SK-N-SH treated with all-trans-retinoic acid at 6 μM for 48 hours (cell line): ENCODE results near the gene CHI3L2.

Source experiments
- ARNTL ChIP-seq: fragments of 450-650 bp; formaldehyde crosslinking; IDR thresholded peaks from 2 replicates; pipeline ENCODE4 v1.5.0; 2020; ENCODE audit warnings: low read depth, mild to moderate bottlenecking, moderate library complexity, borderline replicate concordance
- BACH2 ChIP-seq: fragments of 250-450 bp; sonication (Bioruptor Pico); IDR thresholded peaks from 2 replicates; pipeline ENCODE4 v1.9.0; 2021; ENCODE audit warnings: mild to moderate bottlenecking, borderline replicate concordance
- CSDC2 ChIP-seq: fragments of 250-450 bp; sonication (Bioruptor Pico); IDR thresholded peaks from 2 replicates; pipeline ENCODE4 v1.5.0; 2020; ENCODE audit warnings: mild to moderate bottlenecking, moderate library complexity
- TOX ChIP-seq: fragments of 250-450 bp; sonication (Bioruptor Pico); IDR thresholded peaks from 2 replicates; pipeline ENCODE4 v1.8.0; 2021; ENCODE audit warnings: mild to moderate bottlenecking, moderate library complexity, borderline replicate concordance
- ZC3H10 ChIP-seq: fragments of 250-450 bp; sonication (Bioruptor Pico); IDR thresholded peaks from 2 replicates; pipeline ENCODE4 v1.5.1; 2021; ENCODE audit warnings: mild to moderate bottlenecking, moderate library complexity
- ZFP3 ChIP-seq: fragments of 250-450 bp; sonication (Bioruptor Pico); IDR thresholded peaks from 2 replicates; pipeline ENCODE4 v1.5.0; 2020; ENCODE audit warnings: mild to moderate bottlenecking, moderate library complexity
- ZFP30 ChIP-seq: fragments of 450-650 bp; formaldehyde crosslinking; IDR thresholded peaks from 2 replicates; pipeline ENCODE4 v1.5.0; 2022; ENCODE audit warnings: mild to moderate bottlenecking, moderate library complexity
- ZNF565 ChIP-seq: fragments of 450-650 bp; formaldehyde crosslinking; conservative IDR thresholded peaks from 2 replicates; pipeline ENCODE4 v1.5.0; 2020; ENCODE audit warnings: low read depth, mild to moderate bottlenecking, moderate library complexity
- ZNF8 ChIP-seq: fragments of 450-650 bp; formaldehyde crosslinking; IDR thresholded peaks from 2 replicates; pipeline ENCODE4 v1.5.0; 2020; ENCODE audit warnings: mild to moderate bottlenecking, moderate library complexity
- TF ChIP-seq, protein P1 (sequence below): fragments of 250-450 bp; sonication (Bioruptor Pico); IDR thresholded peaks from 2 replicates; pipeline ENCODE4 v1.8.0; 2020; ENCODE audit warnings: mild to moderate bottlenecking, moderate library complexity, borderline replicate concordance
- TF ChIP-seq, protein P2 (sequence below): fragments of 250-450 bp; sonication (Bioruptor Pico); IDR thresholded peaks from 2 replicates; pipeline ENCODE4 v1.8.0; 2021; ENCODE audit warnings: low read depth, mild to moderate bottlenecking, moderate library complexity, borderline replicate concordance
- TF ChIP-seq, protein P3 (sequence below): fragments of 250-450 bp; sonication (Bioruptor Pico); IDR thresholded peaks from 2 replicates; pipeline ENCODE4 v1.5.0; 2020; ENCODE audit warnings: mild to moderate bottlenecking, moderate library complexity

DNA sequence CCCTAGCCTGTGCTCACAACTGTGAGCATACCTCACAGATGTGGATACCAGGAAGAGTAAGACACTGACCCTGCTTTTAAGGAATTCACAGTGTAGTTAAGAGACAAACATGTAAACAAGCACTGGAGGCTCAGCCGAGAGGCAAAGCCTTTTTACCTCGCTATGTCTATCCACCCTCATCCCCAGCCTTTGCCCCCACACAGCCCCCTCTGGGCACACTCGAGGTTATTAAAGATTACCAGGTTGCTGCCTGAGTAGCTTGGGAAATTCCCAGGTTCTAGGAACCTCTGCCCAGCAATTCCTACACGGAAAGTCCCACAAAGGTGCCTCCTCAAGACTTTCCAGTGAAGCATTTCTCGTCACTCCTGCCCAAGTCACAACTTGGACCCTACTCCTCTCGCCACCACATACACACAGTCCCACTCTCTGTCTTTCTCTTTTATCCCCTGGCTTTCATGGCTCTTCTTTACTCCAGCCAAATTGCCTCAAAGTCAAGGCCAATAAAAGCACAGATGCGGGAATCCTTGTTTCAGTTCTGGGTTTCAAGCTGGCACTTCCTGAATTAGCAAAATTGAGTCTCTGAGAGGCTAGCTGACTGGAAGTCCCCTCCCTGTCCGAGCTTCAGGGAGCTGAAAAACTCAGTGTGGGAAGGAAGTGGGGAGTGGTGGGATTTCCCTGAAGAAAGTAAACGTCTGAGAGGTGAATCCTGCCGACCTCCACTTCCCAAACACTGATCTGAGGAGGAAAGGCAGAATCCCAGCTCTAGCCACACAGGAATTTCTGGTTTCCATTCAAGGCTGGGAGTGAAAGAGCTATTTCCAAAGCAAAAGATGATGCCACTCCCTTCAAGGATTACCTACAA, 34.6 kb upstream of the CHI3L2 start:
- no peak for TF ChIP-seq CSDC2 (CRISPR knock-in tag)
- no peak for TF ChIP-seq ZNF565
- TF ChIP-seq, protein P1, sequence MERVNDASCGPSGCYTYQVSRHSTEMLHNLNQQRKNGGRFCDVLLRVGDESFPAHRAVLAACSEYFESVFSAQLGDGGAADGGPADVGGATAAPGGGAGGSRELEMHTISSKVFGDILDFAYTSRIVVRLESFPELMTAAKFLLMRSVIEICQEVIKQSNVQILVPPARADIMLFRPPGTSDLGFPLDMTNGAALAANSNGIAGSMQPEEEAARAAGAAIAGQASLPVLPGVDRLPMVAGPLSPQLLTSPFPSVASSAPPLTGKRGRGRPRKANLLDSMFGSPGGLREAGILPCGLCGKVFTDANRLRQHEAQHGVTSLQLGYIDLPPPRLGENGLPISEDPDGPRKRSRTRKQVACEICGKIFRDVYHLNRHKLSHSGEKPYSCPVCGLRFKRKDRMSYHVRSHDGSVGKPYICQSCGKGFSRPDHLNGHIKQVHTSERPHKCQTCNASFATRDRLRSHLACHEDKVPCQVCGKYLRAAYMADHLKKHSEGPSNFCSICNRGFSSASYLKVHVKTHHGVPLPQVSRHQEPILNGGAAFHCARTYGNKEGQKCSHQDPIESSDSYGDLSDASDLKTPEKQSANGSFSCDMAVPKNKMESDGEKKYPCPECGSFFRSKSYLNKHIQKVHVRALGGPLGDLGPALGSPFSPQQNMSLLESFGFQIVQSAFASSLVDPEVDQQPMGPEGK (CRISPR knock-in tag) = no peak
- no peak for TF ChIP-seq ZNF8 (CRISPR knock-in tag)
- no peak for TF ChIP-seq ZFP30 (CRISPR knock-in tag)
- TF ChIP-seq, protein P2, sequence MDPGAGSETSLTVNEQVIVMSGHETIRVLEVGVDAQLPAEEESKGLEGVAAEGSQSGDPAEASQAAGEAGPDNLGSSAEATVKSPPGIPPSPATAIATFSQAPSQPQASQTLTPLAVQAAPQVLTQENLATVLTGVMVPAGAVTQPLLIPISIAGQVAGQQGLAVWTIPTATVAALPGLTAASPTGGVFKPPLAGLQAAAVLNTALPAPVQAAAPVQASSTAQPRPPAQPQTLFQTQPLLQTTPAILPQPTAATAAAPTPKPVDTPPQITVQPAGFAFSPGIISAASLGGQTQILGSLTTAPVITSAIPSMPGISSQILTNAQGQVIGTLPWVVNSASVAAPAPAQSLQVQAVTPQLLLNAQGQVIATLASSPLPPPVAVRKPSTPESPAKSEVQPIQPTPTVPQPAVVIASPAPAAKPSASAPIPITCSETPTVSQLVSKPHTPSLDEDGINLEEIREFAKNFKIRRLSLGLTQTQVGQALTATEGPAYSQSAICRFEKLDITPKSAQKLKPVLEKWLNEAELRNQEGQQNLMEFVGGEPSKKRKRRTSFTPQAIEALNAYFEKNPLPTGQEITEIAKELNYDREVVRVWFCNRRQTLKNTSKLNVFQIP = no peak
- TF ChIP-seq ZC3H10 (CRISPR knock-in tag) = no peak
- TF ChIP-seq ZFP3 (CRISPR knock-in tag) = no peak
- no peak for TF ChIP-seq BACH2 (CRISPR knock-in tag)
- TF ChIP-seq, protein P3, sequence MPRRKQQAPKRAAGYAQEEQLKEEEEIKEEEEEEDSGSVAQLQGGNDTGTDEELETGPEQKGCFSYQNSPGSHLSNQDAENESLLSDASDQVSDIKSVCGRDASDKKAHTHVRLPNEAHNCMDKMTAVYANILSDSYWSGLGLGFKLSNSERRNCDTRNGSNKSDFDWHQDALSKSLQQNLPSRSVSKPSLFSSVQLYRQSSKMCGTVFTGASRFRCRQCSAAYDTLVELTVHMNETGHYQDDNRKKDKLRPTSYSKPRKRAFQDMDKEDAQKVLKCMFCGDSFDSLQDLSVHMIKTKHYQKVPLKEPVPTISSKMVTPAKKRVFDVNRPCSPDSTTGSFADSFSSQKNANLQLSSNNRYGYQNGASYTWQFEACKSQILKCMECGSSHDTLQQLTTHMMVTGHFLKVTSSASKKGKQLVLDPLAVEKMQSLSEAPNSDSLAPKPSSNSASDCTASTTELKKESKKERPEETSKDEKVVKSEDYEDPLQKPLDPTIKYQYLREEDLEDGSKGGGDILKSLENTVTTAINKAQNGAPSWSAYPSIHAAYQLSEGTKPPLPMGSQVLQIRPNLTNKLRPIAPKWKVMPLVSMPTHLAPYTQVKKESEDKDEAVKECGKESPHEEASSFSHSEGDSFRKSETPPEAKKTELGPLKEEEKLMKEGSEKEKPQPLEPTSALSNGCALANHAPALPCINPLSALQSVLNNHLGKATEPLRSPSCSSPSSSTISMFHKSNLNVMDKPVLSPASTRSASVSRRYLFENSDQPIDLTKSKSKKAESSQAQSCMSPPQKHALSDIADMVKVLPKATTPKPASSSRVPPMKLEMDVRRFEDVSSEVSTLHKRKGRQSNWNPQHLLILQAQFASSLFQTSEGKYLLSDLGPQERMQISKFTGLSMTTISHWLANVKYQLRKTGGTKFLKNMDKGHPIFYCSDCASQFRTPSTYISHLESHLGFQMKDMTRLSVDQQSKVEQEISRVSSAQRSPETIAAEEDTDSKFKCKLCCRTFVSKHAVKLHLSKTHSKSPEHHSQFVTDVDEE = no peak
- no peak for TF ChIP-seq ARNTL (CRISPR knock-in tag)
- no peak for TF ChIP-seq TOX (CRISPR knock-in tag)
